SU-DHL-6 (cell line): Measurements from ENCODE around the gene THRA.

Source experiments
- H2AFZ ChIP-seq: fragments of 200-600 bp; sonication (generic); 2 replicates; pipeline ENCODE4 v1.6.1; 2014; ENCODE audit warnings: low read depth, mild to moderate bottlenecking, moderate library complexity, mixed read lengths, antibody characterized with exemption, low read length; ENCODE audit not compliant: severe bottlenecking
- H3F3A ChIP-seq: fragments of 200-600 bp; shearing (Covaris generic); 2 replicates; pipeline ENCODE4 v1.6.0; 2016; ENCODE audit warnings: antibody characterized with exemption, mild to moderate bottlenecking; ENCODE audit not compliant: insufficient read depth
- H3K27ac ChIP-seq: fragments of 200-600 bp; sonication (generic); 2 replicates; pipeline ENCODE4 v1.5.1; 2016; ENCODE audit warnings: low read depth, mild to moderate bottlenecking, low read length, moderate library complexity, mixed read lengths
- H3K27me3 ChIP-seq: fragments of 200-600 bp; sonication (generic), shearing (Covaris generic); 2 replicates; pipeline ENCODE4 v1.6.0; 2014; ENCODE audit warnings: mild to moderate bottlenecking, low read length
- H3K36me3 ChIP-seq: fragments of 200-600 bp; sonication (generic); 2 replicates; pipeline ENCODE4 v1.6.1; 2014; ENCODE audit warnings: mild to moderate bottlenecking, low read length, mixed read lengths
- H3K4me2 ChIP-seq: fragments of 300-600, 200-600 bp; shearing (Covaris generic), sonication (generic); 2 replicates; pipeline ENCODE4 v1.6.0; 2014; ENCODE audit warnings: low read length, low read depth, mild to moderate bottlenecking; ENCODE audit not compliant: poor library complexity, severe bottlenecking
- H3K4me3 ChIP-seq: fragments of 200-600 bp; sonication (generic); 2 replicates; pipeline ENCODE4 v1.5.1; 2014; ENCODE audit warnings: antibody characterized with exemption, low read length, mild to moderate bottlenecking, mixed read lengths; ENCODE audit not compliant: insufficient read depth, poor library complexity, severe bottlenecking
- H3K79me2 ChIP-seq: fragments of 200-600 bp; sonication (generic); 2 replicates; pipeline ENCODE4 v1.6.1; 2014; ENCODE audit warnings: mild to moderate bottlenecking, low read length, moderate library complexity; ENCODE audit not compliant: insufficient read depth
- H3K9ac ChIP-seq: fragments of 200-600 bp; sonication (generic); 2 replicates; pipeline ENCODE4 v1.7.0; 2014; ENCODE audit warnings: mild to moderate bottlenecking, low read length
- H3K9me2 ChIP-seq: fragments of 200-600 bp; sonication (generic); replicated peaks from 2 replicates; pipeline ENCODE4 v1.6.1; 2014; ENCODE audit warnings: low read length; ENCODE audit not compliant: insufficient read depth
- H3K9me3 ChIP-seq: fragments of 200-600 bp; sonication (generic); 2 replicates; pipeline ENCODE4 v1.6.1; 2014; ENCODE audit warnings: low read length, mixed read lengths; ENCODE audit not compliant: insufficient read depth
- H4K20me1 ChIP-seq: fragments of 200-600 bp; sonication (generic); 2 replicates; pipeline ENCODE4 v1.6.1; 2014; ENCODE audit warnings: low read depth, mild to moderate bottlenecking, antibody characterized with exemption, low read length, moderate library complexity, mixed read lengths
- EZH2phosphoT487 ChIP-seq: fragments of 200-600 bp; sonication (generic), shearing (Covaris generic); conservative IDR thresholded peaks from 2 replicates; pipeline ENCODE4 v1.6.1; 2018; ENCODE audit warnings: mild to moderate bottlenecking, antibody characterized with exemption, low read length, moderate library complexity, mixed read lengths
- TF ChIP-seq, protein P1 (sequence below): fragments of 200-600 bp; sonication (generic); IDR thresholded peaks from one replicate; pipeline ENCODE4 v1.5.1; 2017; ENCODE audit warnings: antibody characterized with exemption, mild to moderate bottlenecking, low read length, moderate library complexity; ENCODE audit not compliant: insufficient read depth, poor library complexity, severe bottlenecking

Gene THRA

DNA sequence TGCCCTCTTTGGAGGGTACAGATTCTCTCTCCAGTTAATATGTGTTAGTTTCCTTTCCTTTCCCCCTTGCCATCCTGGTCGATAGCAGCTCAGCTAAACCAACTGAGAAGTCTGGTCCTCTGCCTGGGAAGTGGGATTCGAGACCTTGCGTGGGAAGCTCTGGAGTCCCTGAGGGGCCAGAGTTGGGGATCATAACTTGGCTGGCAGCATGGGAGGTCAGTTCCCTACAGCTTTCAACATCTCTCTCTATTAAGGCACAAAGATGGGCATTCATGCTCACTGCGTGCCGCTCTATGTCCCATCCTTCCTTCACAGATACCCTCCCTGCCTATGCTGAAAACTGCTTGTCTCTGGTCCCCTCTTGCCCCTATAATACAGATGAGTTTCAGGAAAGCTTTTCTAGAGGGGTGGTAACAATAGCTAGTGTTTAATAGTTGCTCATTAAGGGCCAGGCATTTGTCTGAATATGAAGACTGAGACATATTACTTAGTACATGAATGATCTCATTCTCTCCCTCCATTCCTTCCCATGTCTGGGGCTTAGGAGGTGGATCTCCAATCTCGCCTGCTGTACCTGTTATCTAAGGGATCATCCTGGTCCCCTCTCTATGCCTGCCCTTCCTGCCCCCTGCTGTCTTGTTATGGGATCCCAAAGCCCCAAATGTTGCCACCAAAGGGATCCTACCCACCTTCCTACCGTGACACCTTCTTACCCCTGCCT lies 10.8 kb downstream of the THRA start:
- no peaks in the 10 kb centered on the region for H4K20me1 ChIP-seq
- no peak overlapping the region for H2AFZ ChIP-seq
- H3K27ac ChIP-seq, result no peak overlapping the region
- no peak overlapping the region for H3K4me3 ChIP-seq
- H3F3A ChIP-seq, result no peaks in the 10 kb centered on the region
- H3K9me2 ChIP-seq, result no peaks in the 10 kb centered on the region
- no peaks in the 10 kb centered on the region for H3K36me3 ChIP-seq
- H3K9me3 ChIP-seq, result no peaks in the 10 kb centered on the region
- H3K9ac ChIP-seq, result no peak overlapping the region
- TF ChIP-seq, protein P1, sequence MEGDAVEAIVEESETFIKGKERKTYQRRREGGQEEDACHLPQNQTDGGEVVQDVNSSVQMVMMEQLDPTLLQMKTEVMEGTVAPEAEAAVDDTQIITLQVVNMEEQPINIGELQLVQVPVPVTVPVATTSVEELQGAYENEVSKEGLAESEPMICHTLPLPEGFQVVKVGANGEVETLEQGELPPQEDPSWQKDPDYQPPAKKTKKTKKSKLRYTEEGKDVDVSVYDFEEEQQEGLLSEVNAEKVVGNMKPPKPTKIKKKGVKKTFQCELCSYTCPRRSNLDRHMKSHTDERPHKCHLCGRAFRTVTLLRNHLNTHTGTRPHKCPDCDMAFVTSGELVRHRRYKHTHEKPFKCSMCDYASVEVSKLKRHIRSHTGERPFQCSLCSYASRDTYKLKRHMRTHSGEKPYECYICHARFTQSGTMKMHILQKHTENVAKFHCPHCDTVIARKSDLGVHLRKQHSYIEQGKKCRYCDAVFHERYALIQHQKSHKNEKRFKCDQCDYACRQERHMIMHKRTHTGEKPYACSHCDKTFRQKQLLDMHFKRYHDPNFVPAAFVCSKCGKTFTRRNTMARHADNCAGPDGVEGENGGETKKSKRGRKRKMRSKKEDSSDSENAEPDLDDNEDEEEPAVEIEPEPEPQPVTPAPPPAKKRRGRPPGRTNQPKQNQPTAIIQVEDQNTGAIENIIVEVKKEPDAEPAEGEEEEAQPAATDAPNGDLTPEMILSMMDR, result no peak
- TF ChIP-seq EZH2phosphoT487, result no peak
- H3K27me3 ChIP-seq, result no peaks in the 10 kb centered on the region
- H3K79me2 ChIP-seq, result no peaks in the 10 kb centered on the region
- no peak overlapping the region for H3K4me2 ChIP-seq

DNA sequence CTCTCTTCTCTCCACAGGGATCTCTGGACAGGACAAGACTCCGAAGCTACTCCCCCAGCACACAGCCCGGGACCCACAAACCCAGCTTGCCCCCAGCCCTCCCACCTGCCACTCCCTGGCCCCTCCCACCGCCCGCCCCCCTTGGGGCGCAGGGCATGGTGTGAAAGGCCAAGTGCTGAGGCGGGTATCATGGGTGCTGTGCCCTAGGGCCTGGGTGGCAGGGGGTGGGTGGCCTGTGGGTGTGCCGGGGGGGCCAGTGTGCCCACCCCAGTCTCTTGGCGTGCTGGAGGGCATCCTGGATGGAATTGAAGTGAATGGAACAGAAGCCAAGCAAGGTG lies 11.4 kb downstream of the THRA start:
- Histone ChIP-seq H3K36me3 (no peaks in the 10 kb centered on the region), H4K20me1 (no peaks in the 10 kb centered on the region), H3K4me3 (no peak overlapping the region), H3K4me2 (no peak overlapping the region), H3K9ac (no peak overlapping the region), H3K79me2 (no peaks in the 10 kb centered on the region), H3K9me3 (no peaks in the 10 kb centered on the region), H2AFZ (no peak overlapping the region), H3F3A (no peaks in the 10 kb centered on the region), H3K9me2 (no peaks in the 10 kb centered on the region), H3K27ac (no peak overlapping the region), H3K27me3 (no peaks in the 10 kb centered on the region)
- TF ChIP-seq EZH2phosphoT487, result no peak
- TF ChIP-seq, protein P1, result no peak

DNA sequence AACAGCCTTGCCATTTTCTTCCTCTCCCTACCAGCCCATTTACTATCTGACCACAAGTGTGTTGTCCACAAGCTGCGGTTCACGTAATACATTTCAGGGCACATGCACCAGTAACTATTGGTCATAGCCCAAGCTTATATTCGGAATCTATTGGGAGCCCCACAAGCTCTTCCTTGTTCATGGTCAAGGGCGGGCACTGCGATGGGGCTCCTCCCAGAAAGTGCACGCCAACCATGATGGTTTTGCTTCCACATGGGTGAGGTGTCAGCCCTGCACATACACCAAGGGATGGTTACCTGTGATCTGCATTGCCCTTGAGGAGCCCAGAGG lies 12.1 kb downstream of the THRA start:
- no peaks in the 10 kb centered on the region for H3K79me2 ChIP-seq
- no peaks in the 10 kb centered on the region for H3K9me3 ChIP-seq
- H3K4me2 ChIP-seq, result no peak overlapping the region
- H3K4me3 ChIP-seq, result no peak overlapping the region
- no peak overlapping the region for H3K9ac ChIP-seq
- H3K27ac ChIP-seq, result no peak overlapping the region
- no peaks in the 10 kb centered on the region for H3K36me3 ChIP-seq
- no peaks in the 10 kb centered on the region for H3K27me3 ChIP-seq
- H3F3A ChIP-seq, result no peaks in the 10 kb centered on the region
- H2AFZ ChIP-seq, result no peak overlapping the region
- H4K20me1 ChIP-seq, result no peaks in the 10 kb centered on the region
- no peaks in the 10 kb centered on the region for H3K9me2 ChIP-seq
- TF ChIP-seq EZH2phosphoT487, result no peak
- TF ChIP-seq, protein P1, result no peak
